Stomach smooth muscle (tissue), 2 donors: ENCODE data around the gene ATP9B.
"Not testable (repeated sequence)": the region's sequence is repeated elsewhere in the genome, so short reads cannot be mapped to it uniquely, and the experiment has no call there.

Source experiments
- H3K27ac ChIP-seq: one replicate; pipeline ENCODE4 v1.7.0; 2013; ENCODE audit warnings: mild to moderate bottlenecking, low read length, inconsistent platforms
- H3K27me3 ChIP-seq, 2 donors: one replicate each; pipeline ENCODE4 v1.7.0; 2013; ENCODE audit warnings: low read length in 2 of 2; ENCODE audit not compliant: insufficient read depth in 2 of 2, control insufficient read depth in 1 of 2
- H3K36me3 ChIP-seq, 2 donors: one replicate each; pipeline ENCODE4 v1.7.0; 2013; ENCODE audit warnings: low read length in 2 of 2; ENCODE audit not compliant: control insufficient read depth in 2 of 2, insufficient read depth in 2 of 2
- H3K4me1 ChIP-seq: one replicate; pipeline ENCODE4 v1.7.0; 2013; ENCODE audit warnings: low read length; ENCODE audit not compliant: control insufficient read depth, insufficient read depth
- H3K4me3 ChIP-seq, 2 donors: one replicate each; pipeline ENCODE4 v1.7.0; 2013; ENCODE audit warnings: low read length in 2 of 2
- H3K9ac ChIP-seq, 2 donors: one replicate each; pipeline ENCODE4 v1.7.0; 2013; ENCODE audit warnings: low read length in 2 of 2, mild to moderate bottlenecking in 1 of 2
- H3K9me3 ChIP-seq, 2 donors: one replicate each; pipeline ENCODE4 v1.7.0; 2013; ENCODE audit warnings: low read length in 2 of 2; ENCODE audit not compliant: control insufficient read depth in 2 of 2
- donor health status: healthy.
- donor health status: Pancreatic carcinoma.

ATP9B gene

GRCh38 chr18:79372461-79372860 lies 303.3 kb downstream of the ATP9B start:
- Histone ChIP-seq H3K4me3 (no peak overlapping the region), H3K9me3 (no peaks in the 10 kb centered on the region), H3K4me1 (no peaks in the 10 kb centered on the region), H3K9ac (no peak overlapping the region), H3K36me3 (peaks cover 10 to 15% of the 10 kb centered on the region in 2 donors), H3K27me3 (no peaks in the 10 kb centered on the region), H3K27ac (no peak overlapping the region)

GRCh38 chr18:79372991-79373390 lies 303.8 kb downstream of the ATP9B start:
- H3K27ac ChIP-seq, result no peak overlapping the region
- no peaks in the 10 kb centered on the region for H3K27me3 ChIP-seq
- H3K9ac ChIP-seq, result no peak overlapping the region
- H3K9me3 ChIP-seq, result no peaks in the 10 kb centered on the region
- H3K4me3 ChIP-seq, result no peak overlapping the region
- H3K4me1 ChIP-seq, result no peaks in the 10 kb centered on the region
- H3K36me3 ChIP-seq, result peaks cover 14 to 17% of the 10 kb centered on the region in 2 donors

- peaks cover under 1% of the 10 kb centered on the region for H3K4me1 ChIP-seq
- no peak overlapping the region for H3K9ac ChIP-seq
- no peak overlapping the region for H3K27ac ChIP-seq
- no peaks in the 10 kb centered on the region for H3K9me3 ChIP-seq
- H3K27me3 ChIP-seq, result no peaks in the 10 kb centered on the region
- H3K4me3 ChIP-seq, result no peak overlapping the region
- H3K36me3 ChIP-seq, result peaks cover 18% of the 10 kb centered on the region in 2 donors
Observed at GRCh38 chr18:79373736-79374135, 304.5 kb downstream of the ATP9B start.

- no peaks in the 10 kb centered on the region for H3K9me3 ChIP-seq
- H3K9ac ChIP-seq, result no peak overlapping the region
- no peak overlapping the region for H3K4me3 ChIP-seq
- H3K27ac ChIP-seq, result no peak overlapping the region
- no peaks in the 10 kb centered on the region for H3K27me3 ChIP-seq
- peaks cover 18% of the 10 kb centered on the region in 2 donors for H3K36me3 ChIP-seq
- H3K4me1 ChIP-seq, result peaks cover 7% of the 10 kb centered on the region
Observed at GRCh38 chr18:79374408-79375171, 305.4 kb downstream of the ATP9B start.

GRCh38 chr18:79375441-79376154 lies 306.4 kb downstream of the ATP9B start:
- H3K9ac ChIP-seq, result no peak overlapping the region
- no peak overlapping the region for H3K27ac ChIP-seq
- H3K27me3 ChIP-seq, result no peaks in the 10 kb centered on the region
- H3K4me1 ChIP-seq, result peaks cover 7% of the 10 kb centered on the region
- no peak overlapping the region for H3K4me3 ChIP-seq
- H3K36me3 ChIP-seq, result peaks cover 17 to 18% of the 10 kb centered on the region in 2 donors
- H3K9me3 ChIP-seq, result no peaks in the 10 kb centered on the region

- not testable (repeated sequence) for H3K27me3 ChIP-seq, H3K4me1 ChIP-seq, H3K9ac ChIP-seq, H3K9me3 ChIP-seq, H3K4me3 ChIP-seq, H3K27ac ChIP-seq
- peaks cover 13 to 18% of the 10 kb centered on the region in 2 donors for H3K36me3 ChIP-seq
Observed at GRCh38 chr18:79376661-79377060, 307.5 kb downstream of the ATP9B start.

- H3K9ac ChIP-seq, result no peak overlapping the region
- H3K27ac ChIP-seq, result no peak overlapping the region
- H3K4me1 ChIP-seq, result peaks cover 7% of the 10 kb centered on the region
- H3K27me3 ChIP-seq, result no peaks in the 10 kb centered on the region
- H3K4me3 ChIP-seq, result no peak overlapping the region
- H3K9me3 ChIP-seq, result no peaks in the 10 kb centered on the region
- H3K36me3 ChIP-seq, result peaks cover 13 to 18% of the 10 kb centered on the region in 2 donors
Observed at GRCh38 chr18:79377187-79377891, 308.1 kb downstream of the ATP9B start.

GRCh38 chr18:79378536-79379250 lies 309.5 kb downstream of the ATP9B start:
- Histone ChIP-seq H3K4me3 (no peak overlapping the region), H3K36me3 (peaks cover 13 to 18% of the 10 kb centered on the region in 2 donors), H3K9me3 (no peaks in the 10 kb centered on the region), H3K27ac (no peak overlapping the region), H3K27me3 (no peaks in the 10 kb centered on the region), H3K9ac (no peak overlapping the region), H3K4me1 (peaks cover 7% of the 10 kb centered on the region)

- H3K4me1 ChIP-seq, result peaks cover 9% of the 10 kb centered on the region
- no peaks in the 10 kb centered on the region for H3K27me3 ChIP-seq
- no peak overlapping the region for H3K9ac ChIP-seq
- H3K27ac ChIP-seq, result no peak overlapping the region
- no peaks in the 10 kb centered on the region for H3K9me3 ChIP-seq
- H3K4me3 ChIP-seq, result no peak overlapping the region
- H3K36me3 ChIP-seq, result peaks cover 13 to 18% of the 10 kb centered on the region in 2 donors
Observed at GRCh38 chr18:79379251-79379905, 310.2 kb downstream of the ATP9B start.
